ENCODE data around the gene SH3BGR.

Gene SH3BGR

DNA sequence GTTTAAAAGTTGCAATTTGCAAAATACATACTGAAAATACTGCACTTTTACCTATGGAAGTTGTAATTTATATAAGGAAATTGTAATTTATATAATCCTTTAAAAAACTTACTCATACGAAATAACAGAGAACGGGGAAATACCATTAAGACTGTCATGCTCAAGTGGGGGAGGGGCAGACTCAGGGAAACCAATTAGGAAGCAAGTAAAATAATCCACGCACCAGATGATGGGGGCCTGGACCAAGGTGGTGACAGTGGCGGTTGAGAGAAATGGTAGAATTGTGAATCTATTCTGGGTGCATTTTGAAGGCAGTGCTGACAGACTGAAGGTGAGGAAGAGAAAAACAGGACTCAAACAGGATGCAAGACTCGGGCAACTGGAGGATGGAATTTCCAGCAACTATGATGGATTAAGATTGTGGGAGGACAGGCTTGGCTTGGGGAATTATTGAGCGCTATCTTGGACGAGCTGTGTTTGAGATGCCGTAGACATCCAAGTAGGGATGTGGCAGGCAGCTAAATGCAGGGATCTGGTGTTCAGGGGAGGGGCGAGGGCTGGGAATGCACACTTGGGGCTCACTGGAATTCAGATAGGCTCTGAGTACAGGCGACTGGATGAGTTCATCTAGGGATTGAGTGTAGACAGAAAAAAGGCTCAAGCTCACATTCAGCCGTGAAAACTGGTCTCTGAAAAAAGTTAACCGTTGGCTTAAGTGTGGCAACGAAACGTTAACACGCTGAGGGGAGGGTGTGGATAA is 7.2 kb upstream of the SH3BGR start:
- DNase-seq (ENCODE audit: low read depth), result peak; percentile 4
- H3K4me3 ChIP-seq (ENCODE audit: low read depth, low read length), result peak overlapping the region; percentile 73
- TF ChIP-seq CTCF (IDR thresholded peaks at IDR 0.05; ENCODE audit: low read depth, low read length) (no peak), POLR2A (IDR thresholded peaks at IDR 0.05; ENCODE audit: extremely low read depth, insufficient read length) (no peak), MYC (IDR thresholded peaks at IDR 0.05; ENCODE audit: low read depth, low read length) (no peak)
- TF ChIP-seq, protein P1, sequence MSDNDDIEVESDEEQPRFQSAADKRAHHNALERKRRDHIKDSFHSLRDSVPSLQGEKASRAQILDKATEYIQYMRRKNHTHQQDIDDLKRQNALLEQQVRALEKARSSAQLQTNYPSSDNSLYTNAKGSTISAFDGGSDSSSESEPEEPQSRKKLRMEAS (IDR thresholded peaks at IDR 0.05; ENCODE audit: low read depth, low read length), result no peak

DNA sequence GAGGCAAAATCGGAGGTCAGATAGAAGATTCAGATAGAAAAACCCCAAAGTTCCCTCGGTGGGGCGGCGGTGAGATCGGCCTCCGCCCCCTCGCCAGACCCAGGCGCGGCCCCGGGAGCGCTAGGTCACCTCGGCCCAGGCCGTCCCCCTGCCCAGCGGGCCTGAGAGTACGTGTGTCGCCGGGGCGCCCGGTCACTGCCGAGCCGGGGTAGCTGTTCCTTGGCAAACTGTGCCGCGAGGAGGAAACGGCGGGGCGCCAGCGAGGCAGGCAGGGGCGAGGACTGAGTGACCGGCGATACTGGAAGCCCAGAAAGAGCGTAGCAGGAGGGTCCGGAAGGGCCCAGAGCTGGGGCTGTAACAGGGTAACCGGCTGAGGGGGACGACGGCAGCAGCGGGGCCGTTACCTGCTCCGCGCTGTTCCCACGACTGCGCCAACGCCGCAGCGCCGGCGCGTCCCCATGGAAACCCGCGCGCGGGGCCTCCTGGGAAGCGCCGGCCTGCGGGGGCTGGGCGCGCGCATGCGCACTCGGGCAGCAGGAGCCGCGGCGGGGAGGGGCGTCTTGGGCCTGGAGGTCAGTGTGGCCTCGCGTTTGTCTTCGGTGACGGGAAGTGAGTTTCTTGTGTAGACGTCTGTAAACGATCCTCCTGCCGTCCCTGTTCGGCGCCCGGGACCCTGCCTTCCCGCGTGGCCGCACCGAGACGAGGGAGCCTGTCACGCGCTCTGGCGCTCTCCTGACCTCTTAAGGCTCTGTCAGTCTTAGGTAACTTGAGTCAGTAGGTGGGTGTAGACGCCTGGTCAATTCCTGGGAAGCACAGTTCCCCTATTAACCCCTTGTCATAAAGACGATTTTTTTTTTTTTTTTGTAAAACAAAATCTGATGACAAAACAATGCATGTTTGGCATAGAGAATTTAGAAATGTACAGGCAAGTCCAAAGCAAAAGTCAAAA is 6.2 kb upstream of the SH3BGR start, which contains the start of gene LCA5L:
LCA5L (minus strand) TSS at position 458 of the 949 bp plus-strand sequence. CDS start 17,285 bp downstream, outside the sequence.
- peak within 1 kb of the TSS; percentile 77 for H3K4me3 ChIP-seq (ENCODE audit: low read depth, low read length)
- peak; percentile 80 for TF ChIP-seq POLR2A (IDR thresholded peaks at IDR 0.05; ENCODE audit: extremely low read depth, insufficient read length)
- peak; percentile 73 for TF ChIP-seq MYC (IDR thresholded peaks at IDR 0.05; ENCODE audit: low read depth, low read length)
- TF ChIP-seq CTCF (IDR thresholded peaks at IDR 0.05; ENCODE audit: low read depth, low read length), result no peak
- TF ChIP-seq, protein P1 (IDR thresholded peaks at IDR 0.05; ENCODE audit: low read depth, low read length), result peak; percentile 83
- peak; percentile 93 for DNase-seq (ENCODE audit: low read depth)

DNA sequence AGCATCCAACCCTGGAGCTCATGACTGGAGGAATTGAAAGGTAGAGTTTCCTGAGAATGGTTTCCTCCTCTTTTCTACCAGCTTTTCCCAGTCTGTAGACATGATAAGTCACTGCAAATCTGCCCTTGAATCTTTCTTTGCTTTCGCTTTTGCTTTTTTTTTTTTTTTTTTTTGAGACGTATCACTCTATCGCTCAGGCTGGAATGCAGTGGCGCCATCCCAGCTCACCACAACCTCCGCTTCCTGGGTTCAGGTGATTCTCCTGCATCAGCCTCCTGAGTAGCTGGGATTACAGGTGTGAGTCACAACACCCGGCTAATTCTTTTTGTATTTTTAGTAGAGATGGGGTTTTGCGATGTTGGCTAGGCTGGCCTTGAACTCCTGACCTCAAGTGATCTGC is 4.5 kb upstream of the SH3BGR start:
- TF ChIP-seq MYC (IDR thresholded peaks at IDR 0.05; ENCODE audit: low read depth, low read length) (no peak), POLR2A (IDR thresholded peaks at IDR 0.05; ENCODE audit: extremely low read depth, insufficient read length) (no peak), CTCF (IDR thresholded peaks at IDR 0.05; ENCODE audit: low read depth, low read length) (no peak)
- TF ChIP-seq, protein P1 (IDR thresholded peaks at IDR 0.05; ENCODE audit: low read depth, low read length), result no peak
- DNase-seq (ENCODE audit: low read depth), result no peak
- H3K4me3 ChIP-seq (ENCODE audit: low read depth, low read length), result no peak overlapping the region

DNA sequence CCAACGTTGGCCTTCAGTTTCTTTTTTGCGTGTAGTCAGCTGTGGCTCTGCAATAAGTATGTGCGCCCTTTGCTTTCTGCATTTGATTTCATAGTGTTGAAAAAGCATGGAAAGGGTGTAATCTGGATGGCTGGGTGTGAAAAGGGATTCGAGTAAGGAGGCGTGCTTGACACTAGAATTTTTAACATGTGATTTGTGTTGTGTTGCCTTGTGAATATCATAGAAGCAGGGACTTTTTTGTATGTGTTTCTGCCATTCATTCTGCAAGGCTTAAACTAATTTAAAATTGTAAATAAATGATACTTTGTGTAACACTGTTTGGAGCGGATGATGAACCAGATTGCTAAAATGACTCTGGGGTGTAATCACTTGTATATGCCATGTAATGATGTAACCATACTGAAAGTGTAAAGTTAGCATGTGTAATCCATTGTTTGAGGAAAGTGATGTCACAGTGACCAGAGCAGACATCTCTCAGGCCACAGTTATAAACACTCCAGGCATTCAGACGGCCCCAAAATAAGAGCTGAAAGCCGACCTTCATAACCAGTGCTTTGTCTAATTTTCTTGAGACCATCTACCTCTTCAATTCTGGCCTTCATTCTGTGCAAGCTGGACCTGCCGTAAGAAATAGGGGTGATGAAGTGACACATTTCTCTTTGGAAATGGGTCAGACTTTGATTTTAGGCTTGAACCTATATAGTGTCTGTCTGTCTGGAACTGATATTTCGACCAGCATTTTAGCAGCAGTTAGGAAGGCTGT is 618 bp downstream of the SH3BGR start:
- no peak overlapping the region for H3K4me3 ChIP-seq (ENCODE audit: low read depth, low read length)
- DNase-seq (ENCODE audit: low read depth), result no peak
- TF ChIP-seq POLR2A (IDR thresholded peaks at IDR 0.05; ENCODE audit: extremely low read depth, insufficient read length), result no peak
- no peak for TF ChIP-seq MYC (IDR thresholded peaks at IDR 0.05; ENCODE audit: low read depth, low read length)
- TF ChIP-seq CTCF (IDR thresholded peaks at IDR 0.05; ENCODE audit: low read depth, low read length), result no peak
- TF ChIP-seq, protein P1 (IDR thresholded peaks at IDR 0.05; ENCODE audit: low read depth, low read length), result no peak

GRCh38 chr21:39452970-39453342 is 1.2 kb downstream of the SH3BGR start:
- no peak overlapping the region for H3K4me3 ChIP-seq (ENCODE audit: low read depth, low read length)
- no peak for DNase-seq (ENCODE audit: low read depth)
- TF ChIP-seq MYC (IDR thresholded peaks at IDR 0.05; ENCODE audit: low read depth, low read length) (no peak), POLR2A (IDR thresholded peaks at IDR 0.05; ENCODE audit: extremely low read depth, insufficient read length) (no peak), CTCF (IDR thresholded peaks at IDR 0.05; ENCODE audit: low read depth, low read length) (no peak)
- TF ChIP-seq, protein P1 (IDR thresholded peaks at IDR 0.05; ENCODE audit: low read depth, low read length), result no peak
